ENCODE results near the gene NTPCR.

GRCh38 chr1:232996143-232996542, 45.7 kb downstream of the NTPCR start:
- no peak for TF ChIP-seq EZH2 (IDR thresholded peaks at IDR 0.05; ENCODE audit: low read length)
- TF ChIP-seq CTCF (optimal IDR thresholded peaks at IDR 0.05 in 1 of 3, IDR thresholded peaks at IDR 0.05 in 1 of 3, conservative IDR thresholded peaks at IDR 0.05 in 1 of 3; ENCODE audit: extremely low read depth in 1 of 3, insufficient read depth in 2 of 3, low read length in 3 of 3): no peak
